ENCODE results near the gene FIZ1.
A peak's percentile ranks its signal among the peaks of the same experiment; 100 is the strongest.

The FIZ1 gene

DNA sequence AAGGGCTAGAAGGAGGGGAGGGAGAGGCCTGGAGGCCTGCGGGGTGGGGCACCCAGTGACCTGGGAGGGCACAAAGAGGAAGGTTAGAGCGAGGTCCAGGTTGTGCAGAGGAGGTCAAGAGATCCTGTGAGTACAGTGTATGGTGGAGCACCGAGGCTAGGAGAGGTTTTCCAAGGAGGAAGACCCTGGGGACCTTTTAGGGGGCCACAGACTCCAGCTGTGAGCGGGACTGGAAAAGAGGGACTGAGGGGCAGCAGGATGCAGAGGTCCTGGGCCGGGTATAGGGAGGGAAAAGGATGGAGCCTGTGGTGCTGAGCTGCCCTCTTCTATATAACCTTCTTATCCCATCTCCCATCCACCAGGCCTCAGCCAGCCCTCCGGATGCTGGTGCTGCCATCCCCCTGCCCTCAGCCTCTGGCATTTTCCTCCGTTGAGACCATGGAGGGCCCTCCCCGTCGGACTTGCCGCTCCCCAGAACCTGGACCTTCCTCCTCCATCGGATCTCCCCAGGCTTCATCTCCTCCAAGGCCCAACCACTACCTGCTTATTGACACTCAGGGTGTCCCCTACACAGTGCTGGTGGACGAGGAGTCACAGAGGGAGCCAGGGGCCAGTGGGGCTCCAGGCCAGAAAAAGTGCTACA is 45.0 kb upstream of the FIZ1 start:
- H3K36me3 ChIP-seq (ENCODE audit: control insufficient read depth in 2 of 2, insufficient read depth in 1 of 2, low read length in 2 of 2): peaks cover 12 to 19% of the 10 kb centered on the region in 2 experiments; a peak in 2 of 3 replicates
- H3K4me1 ChIP-seq (ENCODE audit: control insufficient read depth, insufficient read depth, low read length): peaks cover 27% of the 10 kb centered on the region
- no peaks in the 10 kb centered on the region for H3K9me3 ChIP-seq (ENCODE audit: control insufficient read depth, insufficient read depth, low read depth, low read length)
- TF ChIP-seq ZNF155 (tag by site-specific recombination; IDR thresholded peaks at IDR 0.05) (no peak), ZSCAN18 (tag by site-specific recombination; IDR thresholded peaks at IDR 0.05) (no peak), ZNF549 (tag by site-specific recombination; IDR thresholded peaks at IDR 0.05) (no peak), ZNF658 (tag by site-specific recombination; IDR thresholded peaks at IDR 0.05) (no peak), ZNF354C (tag by site-specific recombination; IDR thresholded peaks at IDR 0.05; ENCODE audit: borderline replicate concordance, low read depth) (no peak), GFI1B (tag by site-specific recombination; IDR thresholded peaks at IDR 0.05) (no peak), ZFHX2 (tag by site-specific recombination; conservative IDR thresholded peaks at IDR 0.05) (no peak), ZNF518A (tag by site-specific recombination; conservative IDR thresholded peaks at IDR 0.05; ENCODE audit: low read depth) (no peak), ZNF426 (tag by site-specific recombination; IDR thresholded peaks at IDR 0.05) (no peak), ZNF621 (tag by site-specific recombination; IDR thresholded peaks at IDR 0.05) (no peak), ZXDB (tag by site-specific recombination; IDR thresholded peaks at IDR 0.05) (no peak), FEZF1 (tag by site-specific recombination; IDR thresholded peaks at IDR 0.05) (no peak)
- TF ChIP-seq, protein P1, sequence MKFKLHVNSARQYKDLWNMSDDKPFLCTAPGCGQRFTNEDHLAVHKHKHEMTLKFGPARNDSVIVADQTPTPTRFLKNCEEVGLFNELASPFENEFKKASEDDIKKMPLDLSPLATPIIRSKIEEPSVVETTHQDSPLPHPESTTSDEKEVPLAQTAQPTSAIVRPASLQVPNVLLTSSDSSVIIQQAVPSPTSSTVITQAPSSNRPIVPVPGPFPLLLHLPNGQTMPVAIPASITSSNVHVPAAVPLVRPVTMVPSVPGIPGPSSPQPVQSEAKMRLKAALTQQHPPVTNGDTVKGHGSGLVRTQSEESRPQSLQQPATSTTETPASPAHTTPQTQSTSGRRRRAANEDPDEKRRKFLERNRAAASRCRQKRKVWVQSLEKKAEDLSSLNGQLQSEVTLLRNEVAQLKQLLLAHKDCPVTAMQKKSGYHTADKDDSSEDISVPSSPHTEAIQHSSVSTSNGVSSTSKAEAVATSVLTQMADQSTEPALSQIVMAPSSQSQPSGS (tag by site-specific recombination; IDR thresholded peaks at IDR 0.05; ENCODE audit: low read depth): no peak
- TF ChIP-seq, protein P2, sequence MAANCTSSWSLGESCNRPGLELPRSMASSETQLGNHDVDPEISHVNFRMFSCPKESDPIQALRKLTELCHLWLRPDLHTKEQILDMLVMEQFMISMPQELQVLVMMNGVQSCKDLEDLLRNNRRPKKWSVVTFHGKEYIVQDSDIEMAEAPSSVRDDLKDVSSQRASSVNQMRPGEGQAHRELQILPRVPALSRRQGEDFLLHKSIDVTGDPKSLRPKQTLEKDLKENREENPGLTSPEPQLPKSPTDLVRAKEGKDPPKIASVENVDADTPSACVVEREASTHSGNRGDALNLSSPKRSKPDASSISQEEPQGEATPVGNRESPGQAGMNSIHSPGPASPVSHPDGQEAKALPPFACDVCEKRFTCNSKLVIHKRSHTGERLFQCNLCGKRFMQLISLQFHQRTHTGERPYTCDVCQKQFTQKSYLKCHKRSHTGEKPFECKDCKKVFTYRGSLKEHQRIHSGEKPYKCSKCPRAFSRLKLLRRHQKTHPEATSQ (tag by site-specific recombination; IDR thresholded peaks at IDR 0.05): no peak
- POLR2A ChIA-PET: interaction anchor here (0.5 to 3.3 kb wide), 4 partner anchors 10 to 182 kb away, joined by 3 to 16 read pairs (median 4); partner anchors contain the start of gene U2AF2
- CTCF ChIA-PET: interaction anchor here (1.2 kb wide), 1 partner anchor 12 kb away, joined by 5 read pairs; no protein-coding TSS in a partner anchor
- H3K4me3 ChIP-seq (ENCODE audit: low read depth, low read length): peak overlapping the region; percentile 61
- H3K27ac ChIP-seq (ENCODE audit: extremely low read depth, low read depth, low read length): peak overlapping the region; percentile 83; the same call in 1 of the 2 replicates

DNA sequence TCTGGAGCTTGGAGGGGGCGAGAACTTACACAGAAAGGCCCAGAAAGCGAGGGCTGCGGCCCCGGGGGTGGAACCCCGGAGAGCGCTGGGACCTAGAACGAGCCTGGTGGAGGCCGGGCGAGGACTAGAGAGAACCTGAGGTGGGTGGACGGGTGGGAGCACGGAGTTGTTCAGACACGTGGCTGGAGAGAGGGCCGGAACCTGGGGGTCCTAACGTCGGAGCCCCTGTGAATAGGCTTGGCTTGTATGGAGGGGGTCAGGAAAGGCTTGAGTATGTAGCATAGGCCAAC is 44.5 kb upstream of the FIZ1 start:
- peaks cover 27% of the 10 kb centered on the region for H3K4me1 ChIP-seq (ENCODE audit: control insufficient read depth, insufficient read depth, low read length)
- POLR2A ChIA-PET: interaction anchor here (0.5 to 2.2 kb wide), 6 partner anchors 10 to 182 kb away, joined by 3 to 36 read pairs (median 4); partner anchors contain the start of gene U2AF2
- peak overlapping the region; percentile 83; the same call in 1 of the 2 replicates for H3K27ac ChIP-seq (ENCODE audit: extremely low read depth, low read depth, low read length)
- peaks cover 12 to 17% of the 10 kb centered on the region in 2 experiments; a peak in 2 of 3 replicates for H3K36me3 ChIP-seq (ENCODE audit: control insufficient read depth in 2 of 2, insufficient read depth in 1 of 2, low read length in 2 of 2)
- TF ChIP-seq EGR2 (tag by site-specific recombination; IDR thresholded peaks at IDR 0.05; ENCODE audit: low read depth) (peak; percentile 34; the same call in 1 of the 2 replicates), ZNF398 (tag by site-specific recombination; IDR thresholded peaks at IDR 0.05) (peak; percentile 88), ZNF354C (tag by site-specific recombination; IDR thresholded peaks at IDR 0.05; ENCODE audit: borderline replicate concordance, low read depth) (no peak)
- peak overlapping the region; percentile 61 for H3K4me3 ChIP-seq (ENCODE audit: low read depth, low read length)
- no peaks in the 10 kb centered on the region for H3K9me3 ChIP-seq (ENCODE audit: control insufficient read depth, insufficient read depth, low read depth, low read length)
- CTCF ChIA-PET: interaction anchor here (1.2 kb wide), 1 partner anchor 11 kb away, joined by 5 read pairs; no protein-coding TSS in a partner anchor

All from HEK293 (cell line).